Epithelial cell of esophagus (primary cell): ENCODE measurements around the gene TMEM245.

Source experiments
- DNase-seq: peaks from one replicate; pipeline ENCODE4 v3.0.0; 2010; ENCODE audit warnings: low read depth
- H3K4me3 ChIP-seq: 2 replicates; pipeline ENCODE4 v1.5.1; 2011; ENCODE audit warnings: mild to moderate bottlenecking, low read length, control low read depth
- TF ChIP-seq, protein P1 (sequence below): IDR thresholded peaks from 2 replicates; pipeline ENCODE4 v1.5.1; 2011; ENCODE audit warnings: low read depth, mild to moderate bottlenecking, low read length, control low read depth, inconsistent platforms; ENCODE audit not compliant: insufficient read depth; ENCODE audit errors: missing control alignments

TMEM245 gene

DNA sequence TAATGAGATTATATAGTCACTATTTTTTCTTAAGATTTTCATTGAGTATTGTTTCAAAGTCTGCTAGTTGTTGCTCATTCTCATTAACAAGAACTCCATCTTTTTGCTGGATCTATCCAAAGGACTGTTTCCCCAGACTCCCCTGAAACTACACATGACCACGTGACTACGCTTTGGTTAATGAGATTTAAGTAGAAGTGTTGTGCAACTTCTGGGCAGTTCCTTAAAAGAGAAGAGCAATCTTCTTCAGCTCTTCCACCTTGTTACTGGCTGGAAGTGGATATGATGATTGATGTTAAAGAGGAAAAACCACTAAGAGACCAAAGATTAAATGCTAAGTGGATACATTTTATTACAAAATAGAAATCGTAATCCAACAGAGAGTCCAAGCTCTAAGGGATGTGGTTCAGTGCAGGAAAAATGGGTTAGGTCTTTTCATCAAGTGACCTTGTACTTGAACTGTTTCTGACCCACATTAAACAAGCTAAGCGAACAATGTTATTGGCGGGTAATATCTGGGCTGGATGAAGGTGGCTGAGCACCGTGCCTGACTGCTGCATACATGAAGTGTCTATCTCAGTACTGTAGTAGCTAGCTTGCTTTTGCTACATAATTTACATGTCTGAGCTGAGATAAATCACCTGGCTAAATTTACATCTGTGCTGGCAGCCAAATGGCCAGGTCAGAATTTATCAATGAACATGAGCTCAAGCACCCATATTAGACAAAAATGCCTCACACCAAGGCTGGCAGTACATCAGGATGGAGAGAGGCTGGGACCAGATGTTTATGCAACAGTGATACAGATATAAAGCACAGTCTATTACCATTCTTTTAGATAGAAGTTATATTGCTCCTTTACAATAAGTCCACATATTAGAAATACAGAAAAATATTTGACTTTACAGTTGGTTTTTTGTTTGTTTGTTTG is 98.9 kb downstream of the TMEM245 start:
- H3K4me3 ChIP-seq = no peak overlapping the region
- TF ChIP-seq, protein P1, sequence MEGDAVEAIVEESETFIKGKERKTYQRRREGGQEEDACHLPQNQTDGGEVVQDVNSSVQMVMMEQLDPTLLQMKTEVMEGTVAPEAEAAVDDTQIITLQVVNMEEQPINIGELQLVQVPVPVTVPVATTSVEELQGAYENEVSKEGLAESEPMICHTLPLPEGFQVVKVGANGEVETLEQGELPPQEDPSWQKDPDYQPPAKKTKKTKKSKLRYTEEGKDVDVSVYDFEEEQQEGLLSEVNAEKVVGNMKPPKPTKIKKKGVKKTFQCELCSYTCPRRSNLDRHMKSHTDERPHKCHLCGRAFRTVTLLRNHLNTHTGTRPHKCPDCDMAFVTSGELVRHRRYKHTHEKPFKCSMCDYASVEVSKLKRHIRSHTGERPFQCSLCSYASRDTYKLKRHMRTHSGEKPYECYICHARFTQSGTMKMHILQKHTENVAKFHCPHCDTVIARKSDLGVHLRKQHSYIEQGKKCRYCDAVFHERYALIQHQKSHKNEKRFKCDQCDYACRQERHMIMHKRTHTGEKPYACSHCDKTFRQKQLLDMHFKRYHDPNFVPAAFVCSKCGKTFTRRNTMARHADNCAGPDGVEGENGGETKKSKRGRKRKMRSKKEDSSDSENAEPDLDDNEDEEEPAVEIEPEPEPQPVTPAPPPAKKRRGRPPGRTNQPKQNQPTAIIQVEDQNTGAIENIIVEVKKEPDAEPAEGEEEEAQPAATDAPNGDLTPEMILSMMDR = no peak
- DNase-seq = peak; percentile 32

DNA sequence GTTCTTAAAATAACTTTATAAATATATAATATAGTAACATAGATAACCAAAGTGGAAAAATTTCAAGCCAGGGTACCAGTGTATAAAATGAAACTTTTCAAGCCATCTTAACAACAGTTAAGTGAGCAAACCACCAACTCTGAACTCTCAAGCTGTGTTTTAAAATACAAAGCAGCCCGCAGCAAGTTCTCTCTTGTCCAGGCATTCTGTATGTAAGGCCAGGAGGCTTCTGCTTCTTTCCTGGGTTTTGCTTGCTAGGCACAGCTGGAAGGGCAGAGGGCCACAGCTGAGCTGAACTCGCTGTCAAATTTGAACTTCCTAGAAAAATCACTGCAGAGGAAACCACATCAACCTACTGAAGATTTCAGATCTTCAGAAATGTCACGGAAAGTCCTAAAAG is 99.6 kb downstream of the TMEM245 start:
- TF ChIP-seq, protein P1 = no peak
- peak; percentile 58 for DNase-seq
- no peak overlapping the region for H3K4me3 ChIP-seq

DNA sequence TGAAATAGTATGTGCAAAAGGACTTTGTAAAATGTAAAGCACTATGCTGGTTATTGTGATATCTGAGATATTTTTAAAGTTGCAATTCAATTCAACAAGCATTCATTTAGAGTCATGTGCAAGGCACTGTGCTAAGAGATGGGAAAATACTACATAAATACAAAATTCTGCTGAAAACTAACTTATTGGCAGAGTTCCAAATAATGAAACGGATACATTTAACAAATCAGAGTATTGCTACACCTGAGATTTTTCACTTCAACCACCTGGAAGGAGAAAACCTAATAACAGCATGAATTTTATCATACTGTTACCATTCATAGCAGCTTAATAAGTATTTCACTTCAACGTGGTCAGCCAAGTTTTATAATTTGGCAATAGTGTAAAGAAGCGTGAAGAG is 100.3 kb downstream of the TMEM245 start:
- DNase-seq = no peak
- H3K4me3 ChIP-seq = no peak overlapping the region
- TF ChIP-seq, protein P1 = no peak

DNA sequence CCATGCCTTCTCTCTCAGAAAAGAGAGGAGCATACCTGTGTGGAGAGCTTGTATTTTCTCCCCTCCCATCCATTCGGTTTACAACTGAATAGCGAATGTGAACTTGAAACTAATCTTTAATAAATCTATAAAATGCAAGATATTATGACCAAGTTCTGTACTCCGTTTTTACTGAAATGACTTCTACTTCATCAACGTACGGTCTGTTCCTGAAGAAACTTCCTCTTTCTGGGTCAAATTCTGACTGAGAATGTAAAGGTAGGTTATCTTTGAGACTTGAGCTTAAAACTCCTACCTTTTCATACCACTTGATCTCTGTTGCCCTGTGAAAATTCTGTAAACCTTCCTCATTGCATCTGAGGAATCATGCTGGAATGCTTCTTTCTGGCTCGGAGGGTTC is 102.3 kb downstream of the TMEM245 start:
- DNase-seq = no peak
- H3K4me3 ChIP-seq = no peak overlapping the region
- TF ChIP-seq, protein P1 = no peak

DNA sequence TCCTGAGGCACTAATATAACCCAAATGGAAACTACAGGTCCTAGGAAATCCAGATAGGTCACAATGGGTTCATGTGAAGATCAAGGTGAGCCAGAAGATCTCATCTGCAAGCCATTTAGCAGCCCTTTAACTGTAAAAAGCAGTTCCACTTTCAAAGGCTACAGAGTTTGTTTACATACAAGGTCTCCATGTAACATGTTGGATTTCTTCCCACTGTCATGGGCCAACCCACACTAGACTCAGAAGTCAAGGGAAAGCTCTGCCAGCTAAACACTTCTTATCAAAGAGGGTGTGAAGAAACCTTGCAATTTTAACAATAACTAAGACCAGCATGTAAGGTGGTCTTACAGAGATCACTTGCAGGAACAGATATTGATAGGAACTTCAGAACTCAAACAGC is 102.7 kb downstream of the TMEM245 start:
- no peak for DNase-seq
- no peak overlapping the region for H3K4me3 ChIP-seq
- TF ChIP-seq, protein P1 = no peak

DNA sequence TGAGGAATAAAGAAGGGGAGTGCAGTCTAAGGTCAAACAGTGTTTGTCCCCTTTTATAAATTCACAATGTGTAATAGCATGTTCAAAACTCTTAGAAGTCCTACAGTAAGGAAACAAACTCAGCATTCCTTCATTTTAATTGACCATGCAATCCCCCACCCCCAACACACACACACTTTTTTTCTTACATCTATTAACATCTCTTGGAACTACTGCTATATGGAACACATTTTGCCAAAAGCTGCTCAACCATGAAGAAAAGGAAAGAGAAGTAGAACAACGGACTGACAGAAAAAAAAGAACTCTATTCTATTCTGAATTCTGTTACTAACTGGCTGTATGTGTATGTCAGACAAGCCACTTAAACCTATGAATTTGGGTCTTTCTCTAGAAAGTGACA is 103.6 kb downstream of the TMEM245 start:
- DNase-seq = no peak
- no peak overlapping the region for H3K4me3 ChIP-seq
- TF ChIP-seq, protein P1 = no peak
